HepG2 (cell line): Measurements from ENCODE around the gene RASSF4. TPM values are rescaled to one million over a fixed set of nuclear protein-coding genes. Genes with fewer than 3 reads are reported as not detected.

Experiments used
- E2F2 ChIP-seq: sonication (generic); formaldehyde crosslinking; IDR thresholded peaks from 2 replicates; pipeline ENCODE4 v1.4.0; 2020; ENCODE audit warnings: missing genetic modification reagents, borderline replicate concordance
- IRF2 ChIP-seq: IDR thresholded peaks from 2 replicates; pipeline ENCODE4 v1.6.1; 2018; ENCODE audit warnings: missing genetic modification reagents, missing compliant biosample characterization
- NFKB2 ChIP-seq: sonication (generic); formaldehyde crosslinking; IDR thresholded peaks from 2 replicates; pipeline ENCODE4 v1.4.0; 2020; ENCODE audit warnings: missing genetic modification reagents, borderline replicate concordance
- NR1H2 ChIP-seq: sonication (generic); formaldehyde crosslinking; IDR thresholded peaks from 2 replicates; pipeline ENCODE4 v1.8.1; 2022; ENCODE audit warnings: low read depth, missing genetic modification reagents, borderline replicate concordance
- ONECUT2 ChIP-seq: sonication (generic); formaldehyde crosslinking; IDR thresholded peaks from 2 replicates; pipeline ENCODE4 v1.4.0; 2020; ENCODE audit warnings: missing genetic modification reagents
- PCBP2 ChIP-seq: fragments of 200-400 bp; formaldehyde crosslinking; optimal IDR thresholded peaks from 2 replicates; pipeline ENCODE3; 2018; ENCODE audit warnings: low read length, low read depth; ENCODE audit not compliant: poor library complexity, severe bottlenecking
- POGZ ChIP-seq: sonication (generic); formaldehyde crosslinking; IDR thresholded peaks from 2 replicates; pipeline ENCODE4 v1.4.0; 2020; ENCODE audit warnings: mild to moderate bottlenecking, missing genetic modification reagents
- PRMT3 ChIP-seq: sonication (generic); formaldehyde crosslinking; IDR thresholded peaks from 2 replicates; pipeline ENCODE4 v1.8.1; 2022; ENCODE audit warnings: low read depth, mild to moderate bottlenecking, moderate library complexity, missing genetic modification reagents, borderline replicate concordance
- SNAI1 ChIP-seq: sonication (generic); formaldehyde crosslinking; IDR thresholded peaks from 2 replicates; pipeline ENCODE4 v1.5.0; 2020; ENCODE audit warnings: mild to moderate bottlenecking, missing genetic modification reagents, borderline replicate concordance
- SP1 ChIP-seq, 2 experiments: fragments of 450-650 bp in 1 of 2; sonication (generic) in 1 of 2; formaldehyde crosslinking in 1 of 2; IDR thresholded peaks; 2 replicates each; pipeline versions ENCODE4 v1.4.0 to v1.6.1; 2016 to 2020; ENCODE audit warnings: missing genetic modification reagents in 1 of 2
- SPEN ChIP-seq: sonication (generic); formaldehyde crosslinking; IDR thresholded peaks from 2 replicates; pipeline ENCODE4 v1.5.1; 2020; ENCODE audit warnings: low read depth, mild to moderate bottlenecking, missing genetic modification reagents
- STAT6 ChIP-seq: sonication (generic); formaldehyde crosslinking; IDR thresholded peaks from 2 replicates; pipeline ENCODE4 v1.4.0; 2020; ENCODE audit warnings: missing genetic modification reagents, mild to moderate bottlenecking, borderline replicate concordance
- TCF7 ChIP-seq: sonication (generic); IDR thresholded peaks from 2 replicates; pipeline ENCODE4 v1.6.1; 2016; ENCODE audit warnings: antibody characterized with exemption, low read depth
- ZBTB14 ChIP-seq: sonication (generic); formaldehyde crosslinking; IDR thresholded peaks from 2 replicates; pipeline ENCODE4 v1.4.0; 2020; ENCODE audit warnings: missing genetic modification reagents
- ZFYVE20 ChIP-seq: sonication (generic); formaldehyde crosslinking; IDR thresholded peaks from 2 replicates; pipeline ENCODE4 v1.8.0; 2023; ENCODE audit warnings: low read depth, mild to moderate bottlenecking, moderate library complexity, missing genetic modification reagents, borderline replicate concordance
- ZNF335 ChIP-seq: sonication (generic); formaldehyde crosslinking; IDR thresholded peaks from 2 replicates; pipeline ENCODE4 v1.4.0; 2020; ENCODE audit warnings: missing genetic modification reagents
- ZNF616 ChIP-seq: sonication (generic); formaldehyde crosslinking; IDR thresholded peaks from 2 replicates; pipeline ENCODE4 v1.5.0; 2020; ENCODE audit warnings: low read depth, mild to moderate bottlenecking, missing genetic modification reagents
- ZNF687 ChIP-seq: sonication (generic); formaldehyde crosslinking; IDR thresholded peaks from 2 replicates; pipeline ENCODE4 v1.5.1; 2020; ENCODE audit warnings: mild to moderate bottlenecking, missing genetic modification reagents, moderate library complexity
- polyA plus RNA-seq, 8 experiments: library from polyadenylated mRNA; depleted of rRNA in 3 of 8; stranded (reverse) in 7 of 8; unstranded in 1 of 8; fragments of >200 nt; fragmentation: Illumina TruSeq in 4 of 8; extraction: Trizol in 4 of 8; gene quantifications; 2 replicates each; pipeline versions ENCODE4 v1.2.1 to v1.2.3, GENCODE V29; 2011 to 2016; ENCODE audit warnings: low read depth in 4 of 8, missing spikeins in 1 of 8, mixed read lengths in 1 of 8; ENCODE audit not compliant: insufficient read depth in 1 of 8
- total RNA-seq, 5 experiments: library from RNA; depleted of rRNA; stranded (reverse); fragments of >200 nt; fragmentation: Illumina TruSeq; extraction: Trizol; gene quantifications; 2 replicates each; pipeline ENCODE4 v1.2.3, GENCODE V29; 2016; ENCODE audit warnings: low read depth in 1 of 5

Gene RASSF4
- total and polyA plus RNA-seq, 2 of the 13 experiments (the other 11 are each of a cell fraction or from before 2014, with no cell fraction given) = 34.0 to 51.7 TPM

GRCh38 chr10:44977287-44978212 is 17.9 kb downstream of the RASSF4 start (continued):
- TF ChIP-seq ZFYVE20 (0 out of 2 replicates have a peak, but pooled peaks have one; percentile 46), ZBTB14 (CRISPR knock-in tag) (no peak), PCBP2 (no peak), ONECUT2 (CRISPR knock-in tag) (no peak), E2F2 (CRISPR knock-in tag) (no peak; the same call in 1 of the 2 replicates), STAT6 (CRISPR knock-in tag) (no peak; the same call in 1 of the 2 replicates), SP1 (IDR thresholded peaks at IDR 0.05) (no peak), SP1 (CRISPR knock-in tag; IDR thresholded peaks at IDR 0.05) (peak; percentile 38; the same call in 1 of the 2 replicates), POGZ (CRISPR knock-in tag) (no peak), SNAI1 (CRISPR knock-in tag) (no peak), ZNF335 (CRISPR knock-in tag) (no peak), NFKB2 (0 out of 2 replicates have a peak, but pooled peaks have one; percentile 43), ZNF687 (CRISPR knock-in tag) (peak; percentile 72; the same call in 1 of the 2 replicates), SPEN (0 out of 2 replicates have a peak, but pooled peaks have one; percentile 4), PRMT3 (peak; percentile 20; the same call in 1 of the 2 replicates), IRF2 (CRISPR knock-in tag) (peak; percentile 27; the same call in 1 of the 2 replicates), TCF7 (no peak), NR1H2 (CRISPR knock-in tag) (peak; percentile 34; the same call in 1 of the 2 replicates), ZNF616 (CRISPR knock-in tag) (peak; percentile 42; the same call in 1 of the 2 replicates)
